Esophagus muscularis mucosa (tissue), 4 donors: ENCODE results near the gene NUP50. TPM values are rescaled to one million over a fixed set of nuclear protein-coding genes. Genes with fewer than 3 reads are reported as not detected.

ENCODE experiments used
- DNase-seq: peaks from one replicate; pipeline ENCODE4 v3.0.0-alpha.2; 2017; ENCODE audit errors: extremely low spot score
- H3K27ac ChIP-seq, 4 donors: fragments of 200-600 bp; sonication (generic); replicated peaks in 1 of 4; 1 replicate in 3 of 4; 2 replicates in 1 of 4; pipeline ENCODE4 v1.5.1; 2016 to 2019; ENCODE audit warnings: mild to moderate bottlenecking in 1 of 4
- H3K27me3 ChIP-seq, 4 donors: fragments of 200-600 bp; sonication (generic); one replicate each; pipeline versions ENCODE4 v1.5.1 to v1.6.0; 2016 to 2019
- H3K36me3 ChIP-seq, 4 donors: fragments of 200-600 bp; sonication (generic); one replicate each; pipeline ENCODE4 v1.5.1; 2016 to 2019
- H3K4me1 ChIP-seq, 4 donors: fragments of 200-600 bp; sonication (generic); one replicate each; pipeline ENCODE4 v1.5.1; 2016 to 2019
- H3K4me3 ChIP-seq, 4 donors: fragments of 200-600 bp; sonication (generic); 1 replicate in 2 of 4; 2 replicates in 2 of 4; pipeline ENCODE4 v1.5.1; 2016 to 2019; ENCODE audit warnings: mild to moderate bottlenecking in 4 of 4, moderate library complexity in 1 of 4
- H3K9me3 ChIP-seq, 4 donors: fragments of 200-600 bp; sonication (generic); 1 replicate in 3 of 4; 2 replicates in 1 of 4; pipeline ENCODE4 v1.5.1; 2016 to 2019
- EP300 ChIP-seq: sonication (generic); formaldehyde crosslinking; IDR thresholded peaks from one replicate; pipeline ENCODE4 v1.6.1; 2017; ENCODE audit warnings: antibody characterized with exemption
- POLR2A ChIP-seq: fragments of 450-650 bp; IDR thresholded peaks from one replicate; pipeline ENCODE4 v1.6.1; 2017; ENCODE audit warnings: antibody characterized with exemption, moderate library complexity, mild to moderate bottlenecking, low read depth
- POLR2AphosphoS5 ChIP-seq, 2 donors: sonication (generic); formaldehyde crosslinking; IDR thresholded peaks; one replicate each; pipeline ENCODE4 v1.6.1; 2017; ENCODE audit warnings: antibody characterized with exemption in 2 of 2
- WGBS: methylation state at CpG from one replicate; pipeline ENCODE4 v1.1.5; 2018; 5-methylcytosine and 5-hydroxymethylcytosine counted together
- intact Hi-C: fragments of 100-400 bp; cut with DNase I; formaldehyde crosslinking; loops from one replicate; pipeline ENCODE4 v1.15.1; 2023
- total RNA-seq, 4 donors: library from RNA; depleted of rRNA; stranded (reverse); fragments of >200 nt; gene quantifications; one replicate each; pipeline versions ENCODE4 v1.1.0 to v1.2.1, GENCODE V29; 2016
- TF ChIP-seq, protein P1 (sequence below), 3 experiments: fragments of 200-600 bp in 2 of 3; fragments of 450-650 bp in 1 of 3; sonication (generic) in 2 of 3; IDR thresholded peaks; one replicate each; pipeline ENCODE4 v1.5.1; 2017 to 2019; ENCODE audit warnings: antibody characterized with exemption in 3 of 3, mild to moderate bottlenecking in 2 of 3, moderate library complexity in 1 of 3

Gene NUP50
- total RNA-seq, 4 donors from 2014 or later: 22.7 to 40.3 (median 30.0) TPM

- intact Hi-C loops: no loop called here
- 96% methylated on average over 4 of the region's 9 CpGs for WGBS
- TF ChIP-seq POLR2A (no peak), EP300 (no peak), POLR2AphosphoS5 (IDR thresholded peaks at IDR 0.05) (no peak)
- TF ChIP-seq, protein P1, sequence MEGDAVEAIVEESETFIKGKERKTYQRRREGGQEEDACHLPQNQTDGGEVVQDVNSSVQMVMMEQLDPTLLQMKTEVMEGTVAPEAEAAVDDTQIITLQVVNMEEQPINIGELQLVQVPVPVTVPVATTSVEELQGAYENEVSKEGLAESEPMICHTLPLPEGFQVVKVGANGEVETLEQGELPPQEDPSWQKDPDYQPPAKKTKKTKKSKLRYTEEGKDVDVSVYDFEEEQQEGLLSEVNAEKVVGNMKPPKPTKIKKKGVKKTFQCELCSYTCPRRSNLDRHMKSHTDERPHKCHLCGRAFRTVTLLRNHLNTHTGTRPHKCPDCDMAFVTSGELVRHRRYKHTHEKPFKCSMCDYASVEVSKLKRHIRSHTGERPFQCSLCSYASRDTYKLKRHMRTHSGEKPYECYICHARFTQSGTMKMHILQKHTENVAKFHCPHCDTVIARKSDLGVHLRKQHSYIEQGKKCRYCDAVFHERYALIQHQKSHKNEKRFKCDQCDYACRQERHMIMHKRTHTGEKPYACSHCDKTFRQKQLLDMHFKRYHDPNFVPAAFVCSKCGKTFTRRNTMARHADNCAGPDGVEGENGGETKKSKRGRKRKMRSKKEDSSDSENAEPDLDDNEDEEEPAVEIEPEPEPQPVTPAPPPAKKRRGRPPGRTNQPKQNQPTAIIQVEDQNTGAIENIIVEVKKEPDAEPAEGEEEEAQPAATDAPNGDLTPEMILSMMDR (IDR thresholded peaks at IDR 0.05): no peak
- no peak for DNase-seq
- Histone ChIP-seq H3K27ac (no peak overlapping the region), H3K27me3 (no peaks in the 10 kb centered on the region), H3K4me1 (peaks cover 0 to 26% (median 17%) of the 10 kb centered on the region in 4 donors), H3K4me3 (no peak overlapping the region), H3K9me3 (no peaks in the 10 kb centered on the region), H3K36me3 (peaks cover 60 to 98% (median 82%) of the 10 kb centered on the region in 4 donors)
Measured at GRCh38 chr22:45200230-45200629, 36.5 kb downstream of the NUP50 start.

GRCh38 chr22:45200860-45201511 lies 37.3 kb downstream of the NUP50 start:
- H3K27me3 ChIP-seq: no peaks in the 10 kb centered on the region
- WGBS: 84% methylated on average over 16 of the region's 18 CpGs
- H3K4me1 ChIP-seq: peaks cover 0 to 26% (median 17%) of the 10 kb centered on the region in 4 donors
- no peaks in the 10 kb centered on the region for H3K9me3 ChIP-seq
- no peak overlapping the region for H3K4me3 ChIP-seq
- H3K36me3 ChIP-seq: peaks cover 64 to 98% (median 79%) of the 10 kb centered on the region in 4 donors
- DNase-seq: no peak
- TF ChIP-seq POLR2AphosphoS5 (IDR thresholded peaks at IDR 0.05): no peak
- TF ChIP-seq POLR2A: no peak
- TF ChIP-seq, protein P1 (IDR thresholded peaks at IDR 0.05): no peak
- TF ChIP-seq EP300: no peak
- intact Hi-C loops: no loop called here
- peak overlapping the region in 3 of 4 donors; percentile 12 to 66 (median 65) for H3K27ac ChIP-seq

- no peaks in the 10 kb centered on the region for H3K27me3 ChIP-seq
- WGBS: 53% methylated on average over 9 of the region's 9 CpGs
- no peaks in the 10 kb centered on the region for H3K9me3 ChIP-seq
- no peak for DNase-seq
- peaks cover 60 to 89% (median 71%) of the 10 kb centered on the region in 4 donors for H3K36me3 ChIP-seq
- no peak for TF ChIP-seq EP300
- no peak for TF ChIP-seq POLR2A
- peak overlapping the region in 3 of 4 donors; percentile 12 to 66 (median 66) for H3K27ac ChIP-seq
- H3K4me1 ChIP-seq: peaks cover 0 to 26% (median 17%) of the 10 kb centered on the region in 4 donors
- intact Hi-C loops: no loop called here
- no peak overlapping the region for H3K4me3 ChIP-seq
Measured at GRCh38 chr22:45201678-45202332, 38.1 kb downstream of the NUP50 start.

GRCh38 chr22:45202333-45203149 lies 38.8 kb downstream of the NUP50 start:
- 93% methylated on average over 20 of the region's 36 CpGs for WGBS
- DNase-seq: no peak
- Histone ChIP-seq H3K4me3 (no peak overlapping the region), H3K4me1 (peaks cover 0 to 26% (median 17%) of the 10 kb centered on the region in 4 donors), H3K27ac (peak overlapping the region in 3 of 4 donors; percentile 12 to 66 (median 66)), H3K27me3 (no peaks in the 10 kb centered on the region), H3K36me3 (peaks cover 52 to 87% (median 64%) of the 10 kb centered on the region in 4 donors), H3K9me3 (no peaks in the 10 kb centered on the region)
- TF ChIP-seq EP300: no peak
- TF ChIP-seq POLR2A: no peak
- TF ChIP-seq, protein P1 (IDR thresholded peaks at IDR 0.05): no peak
- TF ChIP-seq POLR2AphosphoS5 (IDR thresholded peaks at IDR 0.05): no peak
- intact Hi-C loops: no loop called here
